ENCODE measurements around the gene VASH1.

GRCh38 chr14:76781648-76782051, 20.4 kb downstream of the VASH1 start:
- no peak for TF ChIP-seq CTCF (conservative IDR thresholded peaks at IDR 0.05)
- no peak for TF ChIP-seq ZFX (IDR thresholded peaks at IDR 0.05)
